A673 (cell line): ENCODE results near the gene DISP3. TPM values are rescaled to one million over a fixed set of nuclear protein-coding genes. Genes with fewer than 3 reads are reported as not detected.

Source experiments
- Bru-seq: library from RNA; stranded (reverse); fragments of 400-500 nt; gene quantifications from one replicate; lab custom pipeline; 2021; lab: Mats Ljungman, UMichigan
- BruChase-seq, 2 experiments: library from RNA; stranded (reverse); fragments of 400-500 nt; gene quantifications; one replicate each; lab custom pipeline; 2021; lab: Mats Ljungman, UMichigan
- BruUV-seq: library from RNA; stranded (reverse); fragments of 400-500 nt; replicated peaks from 2 replicates; lab custom pipeline; 2021; lab: Mats Ljungman, UMichigan
- CTCF ChIA-PET: fragments of 300-600 bp; sonication (Branson Sonifier 250); formaldehyde crosslinking; loops from one replicate; lab custom pipeline; 2022; ENCODE audit warnings: antibody characterized with exemption; lab: Charles Lee
- POLR2A ChIA-PET: fragments of 300-600 bp; sonication (Branson Sonifier 250); formaldehyde crosslinking; loops from one replicate; lab custom pipeline; 2022; ENCODE audit warnings: antibody characterized with exemption; ENCODE audit not compliant: low non-redundant PET; lab: Charles Lee
- DNase-seq: peaks from one replicate; pipeline ENCODE4 v3.0.0-alpha.2; 2015; ENCODE audit warnings: low spot score
- H3K27ac ChIP-seq: fragments of 200-600 bp; sonication (generic); 2 replicates; pipeline ENCODE4 v1.5.1; 2016; ENCODE audit warnings: mixed run types, low read depth, mild to moderate bottlenecking, mixed read lengths, antibody characterized with exemption, low read length; ENCODE audit not compliant: poor library complexity, severe bottlenecking
- H3K27me3 ChIP-seq: fragments of 200-600 bp; sonication (generic); replicated peaks from 2 replicates; pipeline ENCODE4 v1.6.1; 2017; ENCODE audit warnings: mixed run types, low read depth, mild to moderate bottlenecking, mixed read lengths, antibody characterized with exemption, low read length; ENCODE audit not compliant: insufficient read depth, poor library complexity
- H3K36me3 ChIP-seq: fragments of 200-600 bp; sonication (generic); 2 replicates; pipeline ENCODE4 v1.6.1; 2016; ENCODE audit warnings: mixed run types, mild to moderate bottlenecking, mixed read lengths, antibody characterized with exemption, low read length; ENCODE audit not compliant: insufficient read depth, poor library complexity, severe bottlenecking
- H3K4me1 ChIP-seq: fragments of 200-600 bp; sonication (generic); 2 replicates; pipeline ENCODE4 v1.6.1; 2017; ENCODE audit warnings: mixed run types, mild to moderate bottlenecking, mixed read lengths, antibody characterized with exemption, low read length; ENCODE audit not compliant: insufficient read depth, poor library complexity, severe bottlenecking
- H3K4me3 ChIP-seq: fragments of 200-600 bp; sonication (generic); 2 replicates; pipeline ENCODE4 v1.5.1; 2016; ENCODE audit warnings: low read depth, mixed run types, mild to moderate bottlenecking, mixed read lengths, low read length; ENCODE audit not compliant: poor library complexity, severe bottlenecking
- H3K9me3 ChIP-seq: fragments of 200-600 bp; sonication (generic); 2 replicates; pipeline ENCODE4 v1.6.1; 2016; ENCODE audit warnings: mixed run types, low read depth, mild to moderate bottlenecking, mixed read lengths, antibody characterized with exemption, low read length; ENCODE audit not compliant: poor library complexity, severe bottlenecking
- EZH2 ChIP-seq: fragments of 200-600 bp; sonication (generic); IDR thresholded peaks from 2 replicates; pipeline ENCODE4 v1.6.1; 2017; ENCODE audit warnings: borderline replicate concordance, low read depth, mild to moderate bottlenecking, mixed read lengths, antibody characterized with exemption, low read length; ENCODE audit not compliant: poor library complexity, severe bottlenecking
- intact Hi-C: fragments of 100-400 bp; cut with micrococcal nuclease; formaldehyde crosslinking; loops from one replicate; pipeline ENCODE4 v1.10.0; 2022; ENCODE audit not compliant: unreplicated experiment
- long read RNA-seq: library from polyadenylated mRNA; stranded (forward); transcript quantifications from one replicate; pipeline ENCODE4 v2.0.0, GENCODE V29; 2022
- total RNA-seq: library from RNA; stranded (reverse); gene quantifications from 2 replicates; pipeline ENCODE4 v1.2.3, GENCODE V29; 2021
- TF ChIP-seq, protein P1 (sequence below): fragments of 300-800, 200-600 bp; sonication (generic); conservative IDR thresholded peaks from 2 replicates; pipeline ENCODE4 v1.5.1; 2017; ENCODE audit warnings: low read depth, mild to moderate bottlenecking, antibody characterized with exemption, low read length, moderate library complexity, mixed read lengths

Gene DISP3
- total RNA-seq (0.49 and 0.79 TPM in 2 replicates), Bru-seq, nascent RNA (percentile 23 among the genes with signal in this experiment), BruChase-seq, experiment 1, labeled RNA remaining after a 2-hour chase (percentile 22 among the genes with signal in this experiment), BruChase-seq, experiment 2, labeled RNA remaining after a 6-hour chase (percentile 14 among the genes with signal in this experiment)
- long read RNA-seq = 0 reads

GRCh38 chr1:11478571-11479374 is at the start of gene DISP3:
TSS of gene DISP3 (plus strand) at chr1:11479155. CDS start at chr1:11500993, 21,838 bp downstream.
- H3K4me1 ChIP-seq = peaks cover 9% of the 10 kb centered on the region
- H3K4me3 ChIP-seq = peak within 1 kb of the TSS; percentile 54
- no TSS peak for BruUV-seq
- ChIA-PET POLR2A (interaction anchor here (0.6 kb wide), 1 partner anchor 176 kb away, joined by 3 read pairs; the partner anchor contains the start of gene FBXO44), CTCF (no interaction called here)
- peaks cover 80% of the 10 kb centered on the region for H3K27me3 ChIP-seq
- peak; percentile 92 for DNase-seq
- H3K36me3 ChIP-seq = no peaks in the 10 kb centered on the region
- H3K27ac ChIP-seq = peak within 1 kb of the TSS; percentile 97
- TF ChIP-seq, protein P1, sequence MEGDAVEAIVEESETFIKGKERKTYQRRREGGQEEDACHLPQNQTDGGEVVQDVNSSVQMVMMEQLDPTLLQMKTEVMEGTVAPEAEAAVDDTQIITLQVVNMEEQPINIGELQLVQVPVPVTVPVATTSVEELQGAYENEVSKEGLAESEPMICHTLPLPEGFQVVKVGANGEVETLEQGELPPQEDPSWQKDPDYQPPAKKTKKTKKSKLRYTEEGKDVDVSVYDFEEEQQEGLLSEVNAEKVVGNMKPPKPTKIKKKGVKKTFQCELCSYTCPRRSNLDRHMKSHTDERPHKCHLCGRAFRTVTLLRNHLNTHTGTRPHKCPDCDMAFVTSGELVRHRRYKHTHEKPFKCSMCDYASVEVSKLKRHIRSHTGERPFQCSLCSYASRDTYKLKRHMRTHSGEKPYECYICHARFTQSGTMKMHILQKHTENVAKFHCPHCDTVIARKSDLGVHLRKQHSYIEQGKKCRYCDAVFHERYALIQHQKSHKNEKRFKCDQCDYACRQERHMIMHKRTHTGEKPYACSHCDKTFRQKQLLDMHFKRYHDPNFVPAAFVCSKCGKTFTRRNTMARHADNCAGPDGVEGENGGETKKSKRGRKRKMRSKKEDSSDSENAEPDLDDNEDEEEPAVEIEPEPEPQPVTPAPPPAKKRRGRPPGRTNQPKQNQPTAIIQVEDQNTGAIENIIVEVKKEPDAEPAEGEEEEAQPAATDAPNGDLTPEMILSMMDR = peak; percentile 66
- no peak for TF ChIP-seq EZH2
- H3K9me3 ChIP-seq = no peaks in the 10 kb centered on the region
- intact Hi-C loops = loop anchor here (2.0 kb wide), 1 partner anchor 164 kb away; no protein-coding TSS in a partner anchor

DNA sequence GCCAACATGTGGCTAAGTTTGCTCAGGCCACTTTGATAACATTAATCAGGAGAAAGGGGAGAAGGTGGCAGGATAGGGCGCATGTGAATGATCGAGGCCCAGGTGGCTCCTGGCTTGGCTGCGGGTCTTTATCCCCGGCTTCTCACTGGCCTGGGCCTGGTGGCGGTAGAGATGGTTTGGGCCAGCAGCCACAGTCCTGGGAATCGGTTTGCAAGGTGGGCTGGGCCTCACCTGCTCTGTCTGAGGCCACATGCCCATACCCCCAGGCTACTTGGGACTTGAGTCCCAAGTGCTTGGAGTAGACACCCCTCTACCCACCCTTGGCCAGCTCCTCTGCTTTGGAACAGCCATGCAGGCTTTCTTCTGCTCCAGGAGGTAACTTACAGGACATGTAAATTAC is 49.7 kb upstream of the DISP3 start:
- ChIA-PET POLR2A (no interaction called here), CTCF (no interaction called here)
- Histone ChIP-seq H3K4me1 (no peaks in the 10 kb centered on the region), H3K4me3 (no peak overlapping the region), H3K9me3 (no peaks in the 10 kb centered on the region), H3K27me3 (peaks cover 15% of the 10 kb centered on the region), H3K36me3 (no peaks in the 10 kb centered on the region), H3K27ac (no peak overlapping the region)
- DNase-seq = no peak
- no TSS peak for BruUV-seq
- intact Hi-C loops = no loop called here
- TF ChIP-seq, protein P1 = no peak
- TF ChIP-seq EZH2 = no peak

- BruUV-seq = no TSS peak
- intact Hi-C loops = no loop called here
- ChIA-PET POLR2A (no interaction called here), CTCF (no interaction called here)
- no peak for DNase-seq
- Histone ChIP-seq H3K27ac (no peak overlapping the region), H3K4me1 (no peaks in the 10 kb centered on the region), H3K27me3 (peaks cover 15% of the 10 kb centered on the region), H3K9me3 (no peaks in the 10 kb centered on the region), H3K36me3 (no peaks in the 10 kb centered on the region), H3K4me3 (no peak overlapping the region)
- TF ChIP-seq, protein P1 = no peak
- TF ChIP-seq EZH2 = no peak
These were observed 49.0 kb upstream of the DISP3 start for GRCh38 chr1:11429935-11430334.
